ENCODE results near the gene YAE1. TPM values are rescaled to one million over a fixed set of nuclear protein-coding genes. Genes with fewer than 3 reads are reported as not detected.

YAE1 gene
- total RNA-seq, 1 donor from 2014 or later = 19.3 TPM

DNA sequence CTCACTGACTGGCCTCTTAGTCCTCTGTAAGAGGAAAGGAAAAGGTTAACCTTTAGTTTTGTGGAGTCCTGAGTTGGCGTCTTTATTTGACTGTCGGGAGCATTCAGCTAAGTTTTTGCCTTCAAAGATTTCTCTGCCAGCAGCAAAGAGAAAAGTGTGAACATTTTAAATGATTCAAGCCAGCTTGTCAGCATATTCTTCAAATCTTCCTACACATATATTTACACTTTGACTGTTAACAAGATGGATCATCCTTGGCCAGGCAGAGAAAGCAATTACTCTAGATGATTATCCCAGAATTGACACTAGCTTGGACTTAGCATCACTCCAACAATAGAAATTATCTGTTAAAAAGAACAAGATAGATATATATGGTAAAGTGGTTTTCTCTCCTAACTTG, 15.8 kb upstream of the YAE1 start:
- no peak for DNase-seq (ENCODE audit: extremely low spot score, unreplicated experiment)
- Mint-ChIP-seq H3K27me3 (ENCODE audit: unreplicated experiment) (peaks cover 22% of the 10 kb centered on the region), H3K36me3 (ENCODE audit: unreplicated experiment) (peaks cover 5% of the 10 kb centered on the region), H3K4me1 (ENCODE audit: unreplicated experiment) (no peaks in the 10 kb centered on the region), H3K4me3 (ENCODE audit: unreplicated experiment) (no peak overlapping the region), H3K27ac (ENCODE audit: unreplicated experiment) (no peak overlapping the region), H3K9me3 (ENCODE audit: unreplicated experiment) (peaks cover 16% of the 10 kb centered on the region)
- TF ChIP-seq, protein P1, sequence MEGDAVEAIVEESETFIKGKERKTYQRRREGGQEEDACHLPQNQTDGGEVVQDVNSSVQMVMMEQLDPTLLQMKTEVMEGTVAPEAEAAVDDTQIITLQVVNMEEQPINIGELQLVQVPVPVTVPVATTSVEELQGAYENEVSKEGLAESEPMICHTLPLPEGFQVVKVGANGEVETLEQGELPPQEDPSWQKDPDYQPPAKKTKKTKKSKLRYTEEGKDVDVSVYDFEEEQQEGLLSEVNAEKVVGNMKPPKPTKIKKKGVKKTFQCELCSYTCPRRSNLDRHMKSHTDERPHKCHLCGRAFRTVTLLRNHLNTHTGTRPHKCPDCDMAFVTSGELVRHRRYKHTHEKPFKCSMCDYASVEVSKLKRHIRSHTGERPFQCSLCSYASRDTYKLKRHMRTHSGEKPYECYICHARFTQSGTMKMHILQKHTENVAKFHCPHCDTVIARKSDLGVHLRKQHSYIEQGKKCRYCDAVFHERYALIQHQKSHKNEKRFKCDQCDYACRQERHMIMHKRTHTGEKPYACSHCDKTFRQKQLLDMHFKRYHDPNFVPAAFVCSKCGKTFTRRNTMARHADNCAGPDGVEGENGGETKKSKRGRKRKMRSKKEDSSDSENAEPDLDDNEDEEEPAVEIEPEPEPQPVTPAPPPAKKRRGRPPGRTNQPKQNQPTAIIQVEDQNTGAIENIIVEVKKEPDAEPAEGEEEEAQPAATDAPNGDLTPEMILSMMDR (IDR thresholded peaks at IDR 0.05) = no peak

DNA sequence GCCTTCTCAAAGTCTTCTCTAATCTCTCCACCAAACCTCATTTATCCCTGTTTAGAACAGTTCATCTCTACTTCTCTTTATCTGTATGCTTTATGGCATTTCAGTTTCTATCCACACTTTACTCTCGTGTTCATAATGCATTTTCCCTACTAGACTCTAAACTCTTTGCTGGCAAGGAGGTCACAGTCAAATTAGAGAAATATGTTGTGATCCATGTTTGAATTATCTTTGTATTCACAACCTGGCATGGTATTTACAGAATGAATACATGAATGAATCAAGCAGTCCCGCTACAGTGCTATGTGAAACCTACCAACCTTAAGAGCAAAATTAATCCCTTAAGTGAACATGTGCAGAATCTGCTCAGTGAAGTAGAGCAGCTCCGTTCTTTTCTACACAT, 12.8 kb upstream of the YAE1 start:
- TF ChIP-seq, protein P1 (IDR thresholded peaks at IDR 0.05) = no peak
- DNase-seq (ENCODE audit: extremely low spot score, unreplicated experiment) = no peak
- H3K4me1 Mint-ChIP-seq (ENCODE audit: unreplicated experiment) = no peaks in the 10 kb centered on the region
- no peaks in the 10 kb centered on the region for H3K36me3 Mint-ChIP-seq (ENCODE audit: unreplicated experiment)
- H3K4me3 Mint-ChIP-seq (ENCODE audit: unreplicated experiment) = no peak overlapping the region
- peaks cover 3% of the 10 kb centered on the region for H3K9me3 Mint-ChIP-seq (ENCODE audit: unreplicated experiment)
- peaks cover 42% of the 10 kb centered on the region for H3K27me3 Mint-ChIP-seq (ENCODE audit: unreplicated experiment)
- H3K27ac Mint-ChIP-seq (ENCODE audit: unreplicated experiment) = no peak overlapping the region

DNA sequence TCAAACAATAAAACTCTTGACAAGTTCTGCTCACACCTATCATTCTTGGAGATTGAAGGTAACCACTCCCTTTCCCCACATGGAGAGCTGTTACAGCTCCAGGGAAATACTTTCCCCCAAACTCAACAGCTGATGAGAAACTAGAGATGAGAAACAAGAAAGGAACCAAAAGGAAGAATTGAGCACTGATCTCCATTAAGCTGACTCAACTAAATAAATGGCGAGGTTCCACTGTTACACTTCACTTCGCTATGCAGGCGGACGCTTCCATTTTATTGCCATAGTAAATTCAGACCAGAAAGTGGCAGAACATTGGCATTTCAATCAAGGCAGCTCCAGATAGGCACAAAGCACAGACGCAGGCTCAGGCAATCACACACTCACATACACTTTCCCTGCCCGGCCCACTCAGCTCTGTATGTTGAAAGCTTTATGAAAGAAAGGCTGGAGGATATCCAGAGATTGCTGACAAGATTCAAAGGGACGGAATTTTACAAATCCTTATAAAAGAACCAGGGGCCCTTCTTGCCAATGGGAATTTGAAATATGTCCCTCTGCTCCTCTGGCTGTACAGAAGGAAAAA, 11.5 kb upstream of the YAE1 start:
- DNase-seq (ENCODE audit: extremely low spot score, unreplicated experiment) = no peak
- TF ChIP-seq, protein P1 (IDR thresholded peaks at IDR 0.05) = no peak
- H3K36me3 Mint-ChIP-seq (ENCODE audit: unreplicated experiment) = no peaks in the 10 kb centered on the region
- H3K9me3 Mint-ChIP-seq (ENCODE audit: unreplicated experiment) = no peaks in the 10 kb centered on the region
- H3K4me1 Mint-ChIP-seq (ENCODE audit: unreplicated experiment) = no peaks in the 10 kb centered on the region
- peaks cover 45% of the 10 kb centered on the region for H3K27me3 Mint-ChIP-seq (ENCODE audit: unreplicated experiment)
- no peak overlapping the region for H3K4me3 Mint-ChIP-seq (ENCODE audit: unreplicated experiment)
- H3K27ac Mint-ChIP-seq (ENCODE audit: unreplicated experiment) = no peak overlapping the region

- H3K9me3 Mint-ChIP-seq (ENCODE audit: unreplicated experiment) = no peaks in the 10 kb centered on the region
- TF ChIP-seq, protein P1 (IDR thresholded peaks at IDR 0.05) = no peak
- H3K4me3 Mint-ChIP-seq (ENCODE audit: unreplicated experiment) = no peak overlapping the region
- H3K4me1 Mint-ChIP-seq (ENCODE audit: unreplicated experiment) = no peaks in the 10 kb centered on the region
- peaks cover 59% of the 10 kb centered on the region for H3K27me3 Mint-ChIP-seq (ENCODE audit: unreplicated experiment)
- DNase-seq (ENCODE audit: extremely low spot score, unreplicated experiment) = no peak
- H3K36me3 Mint-ChIP-seq (ENCODE audit: unreplicated experiment) = no peaks in the 10 kb centered on the region
- H3K27ac Mint-ChIP-seq (ENCODE audit: unreplicated experiment) = no peak overlapping the region
These were observed 9.0 kb upstream of the YAE1 start for GRCh38 chr7:39557222-39557621.

GRCh38 chr7:39557911-39558310, 8.3 kb upstream of the YAE1 start:
- H3K27ac Mint-ChIP-seq (ENCODE audit: unreplicated experiment) = no peak overlapping the region
- TF ChIP-seq, protein P1 (IDR thresholded peaks at IDR 0.05) = no peak
- no peak for DNase-seq (ENCODE audit: extremely low spot score, unreplicated experiment)

More at GRCh38 chr7:39557911-39558310, 8.3 kb upstream of the YAE1 start:
- no peaks in the 10 kb centered on the region for H3K4me1 Mint-ChIP-seq (ENCODE audit: unreplicated experiment)
- H3K27me3 Mint-ChIP-seq (ENCODE audit: unreplicated experiment) = peaks cover 59% of the 10 kb centered on the region
- no peak overlapping the region for H3K4me3 Mint-ChIP-seq (ENCODE audit: unreplicated experiment)
- no peaks in the 10 kb centered on the region for H3K36me3 Mint-ChIP-seq (ENCODE audit: unreplicated experiment)
- H3K9me3 Mint-ChIP-seq (ENCODE audit: unreplicated experiment) = no peaks in the 10 kb centered on the region

Data from osteocyte (in vitro differentiated cells).